Activated CD4-positive, alpha-beta T cell treated with anti-CD3 and anti-CD28 coated beads for 24 hours (primary cell): Measurements from ENCODE around the gene ANGEL1.
A peak's percentile ranks its signal among the peaks of the same experiment; 100 is the strongest.

Experiments used
- DNase-seq, 2 donors: peaks; one replicate each; pipeline ENCODE4 v3.0.0-alpha.2; 2020; ENCODE audit warnings: low read depth in 2 of 2

The ANGEL1 gene

DNA sequence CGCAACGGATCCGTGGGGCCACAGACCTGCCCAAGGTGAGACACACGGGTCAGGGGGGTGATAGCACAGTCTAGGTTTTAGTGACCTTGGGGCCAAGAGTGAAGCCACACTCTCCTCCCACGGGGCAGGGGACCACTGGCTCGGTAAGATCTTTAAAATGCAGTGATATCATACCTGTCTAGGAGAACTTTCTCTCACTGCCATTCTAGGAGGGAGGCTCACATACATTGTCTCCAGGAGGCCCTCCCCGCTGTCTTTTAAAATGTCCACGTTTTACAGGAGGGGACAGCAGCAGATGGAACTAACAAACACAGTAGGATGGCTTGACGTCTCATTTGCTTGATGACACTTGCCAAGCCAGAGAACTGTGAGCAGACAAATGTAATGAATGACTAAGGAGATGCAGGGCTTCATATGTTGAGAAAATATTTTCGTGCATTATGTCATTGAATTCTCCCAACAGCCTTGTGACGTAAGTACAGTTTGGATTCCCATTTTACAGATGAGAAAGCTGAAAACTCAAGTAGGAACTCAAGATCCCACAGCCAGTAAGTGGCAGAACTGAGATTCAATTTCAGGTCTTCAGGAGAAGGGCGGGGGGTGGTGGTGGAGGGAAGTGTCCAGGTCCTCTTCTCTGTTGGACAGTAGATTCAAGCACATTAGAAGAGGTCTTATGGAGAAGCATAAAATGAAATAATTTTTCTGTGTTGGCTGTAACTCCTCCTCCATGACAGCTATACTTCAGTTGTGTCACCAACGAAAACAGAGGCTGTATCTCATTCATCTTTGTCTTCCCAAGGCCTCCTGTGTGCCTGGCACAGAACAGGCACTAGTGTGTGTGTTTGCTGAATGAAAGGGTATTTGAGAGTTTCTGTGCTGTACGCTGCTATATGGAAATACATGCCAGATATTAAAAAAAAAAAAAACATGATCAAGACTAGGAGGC lies 49.3 kb downstream of the ANGEL1 start:
- DNase-seq, result no peak

DNA sequence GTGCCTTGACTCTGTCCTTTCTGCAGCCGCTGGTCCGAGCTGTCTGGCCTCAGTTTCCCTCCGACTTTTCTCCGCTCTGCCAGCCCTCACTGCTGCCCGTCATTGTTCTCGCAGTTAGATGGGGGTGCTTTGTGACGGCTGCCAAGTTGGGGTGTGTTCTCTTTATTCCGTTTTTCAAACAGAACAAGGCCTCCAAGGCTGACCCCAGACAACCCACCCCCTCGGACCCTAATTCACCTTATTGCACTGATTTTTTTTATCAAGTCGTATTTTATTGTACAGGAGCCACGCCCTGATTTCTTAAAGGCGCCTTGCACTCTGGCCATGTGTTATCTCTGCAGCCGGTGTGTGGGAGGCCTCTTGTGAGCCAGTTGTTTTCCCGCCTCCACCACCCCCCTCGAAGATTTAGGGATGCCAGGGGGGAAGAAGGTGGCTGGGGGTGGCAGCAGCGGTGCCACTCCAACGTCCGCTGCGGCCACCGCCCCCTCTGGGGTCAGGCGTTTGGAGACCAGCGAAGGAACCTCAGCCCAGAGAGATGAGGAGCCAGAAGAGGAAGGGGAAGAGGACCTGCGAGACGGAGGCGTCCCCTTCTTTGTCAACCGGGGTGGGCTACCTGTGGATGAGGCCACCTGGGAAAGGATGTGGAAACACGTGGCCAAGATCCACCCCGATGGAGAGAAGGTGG lies 50.1 kb downstream of the ANGEL1 start:
- DNase-seq, result no peak

DNA sequence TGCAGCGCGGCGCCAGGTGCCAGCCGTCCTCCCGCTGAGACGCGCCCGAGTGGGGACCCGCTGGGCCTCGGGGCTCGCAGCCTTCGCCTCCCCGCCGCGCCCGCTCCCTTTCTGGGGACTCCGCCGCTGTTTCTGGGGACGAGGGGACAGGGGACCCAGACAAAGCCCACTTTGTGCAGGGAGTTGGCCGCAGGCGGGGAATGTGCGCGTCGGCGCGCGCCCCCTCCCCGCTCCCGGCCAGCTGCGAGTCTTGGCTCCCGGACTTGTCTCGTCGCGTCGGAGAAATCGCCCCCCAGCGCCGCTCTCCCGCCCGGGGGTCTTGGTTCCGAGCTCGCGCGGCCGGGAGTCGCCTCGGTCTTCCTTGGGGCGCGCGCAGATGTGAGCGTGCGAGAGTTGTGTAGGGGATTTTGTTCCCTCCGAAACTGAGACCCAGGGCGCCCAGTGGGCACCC lies 50.7 kb downstream of the ANGEL1 start:
- DNase-seq, result no peak

DNA sequence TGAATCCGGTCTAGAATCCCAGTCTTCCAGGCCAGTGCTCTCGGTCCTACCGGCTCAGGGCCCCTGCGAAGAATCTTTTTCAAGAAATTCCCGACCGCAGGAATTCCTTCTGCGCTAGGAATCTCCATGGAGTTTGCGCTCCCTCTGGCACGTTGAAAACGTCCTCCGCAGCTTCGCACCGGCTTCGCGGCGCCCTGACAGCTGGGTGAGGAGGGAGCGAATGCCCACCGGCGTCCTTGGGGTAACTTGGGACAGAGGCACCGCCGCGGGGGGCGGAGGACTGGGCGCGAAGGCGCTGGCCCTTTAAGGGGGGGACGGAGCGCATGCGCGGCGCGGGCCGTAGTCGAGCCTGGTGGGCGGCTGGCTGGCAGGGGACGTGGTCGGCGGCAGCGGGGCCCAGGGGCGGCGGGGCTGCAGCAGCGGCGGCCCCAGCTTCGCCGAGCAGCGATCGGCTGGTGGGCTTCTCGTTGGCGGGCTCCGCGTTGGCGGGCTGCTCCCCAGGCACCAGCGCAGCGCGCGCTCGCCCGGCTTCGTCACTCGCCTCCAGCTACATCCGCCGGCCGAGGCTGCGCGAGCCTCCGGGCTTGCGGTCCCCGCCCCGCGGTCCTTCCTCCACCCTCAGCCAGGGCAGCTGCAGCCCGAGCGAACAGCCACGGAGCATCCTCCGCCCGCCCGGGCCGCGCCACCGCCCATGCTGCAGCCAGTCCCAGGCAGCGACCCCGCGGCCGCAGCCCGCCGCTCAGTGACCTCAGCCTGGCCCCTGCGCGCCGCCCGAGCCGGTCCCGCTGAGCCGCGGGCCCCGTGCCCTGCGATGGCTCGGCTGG lies 51.3 kb downstream of the ANGEL1 start, which contains the start of gene VASH1:
Gene VASH1, plus strand, starts transcription at position 333 of the 824 bp plus-strand sequence. CDS start 1,354 bp downstream, outside the sequence.
- peak; percentile 31 to 47 for DNase-seq

DNA sequence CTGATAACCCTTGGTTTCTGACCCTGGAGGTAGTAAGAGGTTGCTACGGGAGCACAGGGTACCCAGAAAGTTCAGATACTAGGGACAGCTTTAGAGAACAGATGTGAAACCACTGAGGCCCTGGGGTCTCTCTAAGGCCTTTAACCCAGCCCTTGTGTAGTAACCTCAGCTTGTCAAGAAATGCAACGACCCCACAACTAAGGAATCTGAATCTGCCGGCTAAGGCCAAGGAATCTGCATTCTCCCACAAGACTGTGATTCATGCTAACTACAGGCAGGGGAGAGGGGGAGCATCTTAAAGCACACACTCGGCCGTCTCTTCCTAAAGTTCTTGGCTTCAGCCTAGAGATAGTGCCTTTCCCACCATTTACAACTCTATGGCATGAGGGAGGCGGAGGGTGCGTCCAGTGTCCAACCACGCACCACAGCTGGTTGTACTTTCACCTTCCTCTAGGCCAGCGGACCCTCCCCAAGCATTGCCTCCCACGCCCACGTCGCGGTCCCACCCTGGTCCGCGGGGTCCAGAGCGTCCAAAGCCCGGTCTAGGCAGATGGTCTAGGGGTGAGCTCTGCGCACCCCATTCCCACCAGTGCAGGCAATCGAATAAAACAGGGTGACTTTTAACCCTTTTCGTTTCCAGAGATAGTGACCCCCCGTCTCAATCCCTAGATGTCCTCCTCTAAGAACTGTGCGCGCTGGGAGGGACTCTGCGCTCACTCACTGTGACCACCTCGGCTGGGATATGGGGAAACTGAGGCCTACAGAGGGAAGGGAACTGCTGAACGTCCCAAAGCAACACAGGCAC lies 52.1 kb downstream of the ANGEL1 start:
- no peak for DNase-seq

DNA sequence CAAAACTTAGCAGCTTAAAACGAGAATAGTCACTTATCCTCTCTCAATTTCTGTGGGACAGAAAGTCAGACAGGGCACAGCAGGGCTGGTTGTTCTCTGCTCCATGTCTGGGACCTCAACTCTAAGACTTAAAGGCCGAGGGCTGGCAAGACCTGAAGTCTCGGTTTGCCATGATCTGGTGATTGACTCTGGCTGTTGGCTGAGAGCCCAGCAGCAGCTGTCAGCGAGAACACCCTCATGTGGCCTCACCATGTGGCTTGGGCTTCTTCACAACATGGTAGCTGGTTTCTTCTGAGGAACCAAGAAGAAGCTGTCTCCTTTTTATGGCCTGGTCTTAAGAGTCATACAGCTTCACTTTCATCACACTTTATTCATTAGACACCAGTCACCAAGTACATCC lies 53.1 kb downstream of the ANGEL1 start:
- DNase-seq, result no peak

DNA sequence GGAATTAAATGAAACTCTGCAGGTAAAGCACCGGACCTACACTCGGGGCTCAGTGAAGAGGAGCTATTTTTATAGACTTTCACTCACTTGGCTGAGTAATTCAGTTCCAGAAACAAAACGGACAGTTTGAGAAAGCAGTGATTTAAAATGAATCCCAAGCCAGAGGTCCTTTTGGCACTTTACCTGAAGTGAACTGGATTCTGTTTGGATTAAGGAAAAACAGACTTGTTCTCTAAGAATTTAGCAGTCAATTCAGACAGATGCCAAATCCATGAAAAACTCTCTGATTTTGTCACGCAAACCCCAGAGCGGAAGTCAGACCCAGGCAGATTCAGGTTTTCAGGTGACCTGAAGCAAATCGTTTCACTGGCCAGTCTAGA lies 56.3 kb downstream of the ANGEL1 start:
- no peak for DNase-seq

DNA sequence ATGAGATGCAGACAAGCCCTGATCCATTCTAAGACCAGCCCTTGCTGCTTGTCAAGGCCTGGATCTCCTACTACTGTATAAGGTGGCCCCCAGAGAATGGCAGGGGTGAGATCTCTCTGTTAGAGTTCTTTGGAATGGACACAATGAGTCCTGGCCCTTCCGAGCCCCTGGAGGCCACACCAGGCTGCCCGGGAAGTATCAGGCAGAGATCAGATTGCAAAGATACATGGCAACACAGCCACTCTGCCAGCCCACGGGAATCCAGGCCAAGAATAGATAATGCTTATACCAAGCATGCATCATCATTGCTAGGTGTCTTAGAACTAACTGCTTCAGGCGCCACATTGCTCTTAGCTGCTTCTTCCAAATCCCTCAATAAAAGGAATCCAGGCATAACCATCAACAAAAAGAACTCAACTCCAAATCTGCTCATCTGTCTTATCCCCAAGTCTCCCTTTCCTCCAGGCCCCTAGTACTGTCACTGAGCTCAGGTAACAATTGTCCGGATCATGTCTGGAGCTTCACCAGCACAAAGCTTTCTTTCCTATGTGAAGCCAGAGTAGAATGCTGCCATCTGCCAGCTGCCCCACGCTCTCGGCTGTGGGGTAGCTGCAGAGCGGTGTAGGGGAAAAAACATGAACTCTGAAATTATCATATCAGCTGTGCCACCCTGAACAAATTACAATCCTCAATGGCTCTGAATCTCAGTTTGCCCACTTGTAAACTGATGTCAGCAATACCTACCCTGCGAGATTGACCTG lies 56.9 kb downstream of the ANGEL1 start:
- DNase-seq, result no peak

DNA sequence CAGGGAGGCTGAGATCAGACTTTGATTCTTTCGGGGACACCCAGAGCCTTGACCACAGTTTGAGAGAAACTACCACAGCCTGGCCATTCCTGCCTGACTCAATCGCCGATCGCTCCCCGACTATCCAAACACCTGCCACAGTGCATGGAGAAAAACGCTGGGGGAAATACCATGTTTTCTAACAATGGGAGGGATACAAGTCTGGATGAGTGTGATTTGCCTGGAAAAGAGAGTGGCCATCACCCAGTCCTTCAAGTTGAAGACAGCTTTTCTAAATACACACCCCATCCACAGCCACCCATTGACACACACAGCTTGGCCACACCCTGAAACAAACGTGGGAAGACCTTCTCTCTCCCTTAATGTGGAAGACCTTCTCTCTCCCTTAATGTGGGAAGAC lies 58.1 kb downstream of the ANGEL1 start:
- no peak for DNase-seq

DNA sequence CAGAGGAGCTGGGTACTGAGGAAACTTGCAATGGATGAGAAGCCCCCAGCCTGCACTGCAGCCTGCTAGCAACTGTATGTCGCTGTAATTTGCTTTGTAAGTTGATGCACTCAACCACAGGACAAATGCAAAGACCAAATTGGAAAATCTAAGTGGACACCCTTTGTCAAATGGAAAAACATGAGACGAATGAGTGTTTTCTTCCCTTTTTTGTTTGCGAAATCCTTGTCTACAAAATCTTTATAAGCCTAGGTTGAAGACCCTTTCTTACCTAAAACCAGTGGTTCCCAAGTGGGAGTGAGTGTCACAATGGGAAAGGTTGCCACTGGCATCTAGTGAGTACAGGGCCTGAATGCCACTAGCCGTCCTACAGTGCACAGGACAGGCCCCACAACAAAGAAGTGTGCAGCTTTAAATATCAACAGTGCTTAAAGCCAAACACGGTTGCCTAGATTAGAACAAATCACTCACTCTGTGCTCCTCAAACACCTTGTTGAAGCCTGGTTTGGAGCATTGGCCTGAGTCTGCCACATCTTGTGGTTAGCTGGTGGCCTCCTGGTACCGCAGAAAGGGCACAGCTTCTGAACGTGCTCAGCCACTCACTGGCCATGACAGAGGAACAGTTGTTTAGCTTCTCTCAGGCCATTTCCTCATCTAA lies 59.0 kb downstream of the ANGEL1 start:
- no peak for DNase-seq

DNA sequence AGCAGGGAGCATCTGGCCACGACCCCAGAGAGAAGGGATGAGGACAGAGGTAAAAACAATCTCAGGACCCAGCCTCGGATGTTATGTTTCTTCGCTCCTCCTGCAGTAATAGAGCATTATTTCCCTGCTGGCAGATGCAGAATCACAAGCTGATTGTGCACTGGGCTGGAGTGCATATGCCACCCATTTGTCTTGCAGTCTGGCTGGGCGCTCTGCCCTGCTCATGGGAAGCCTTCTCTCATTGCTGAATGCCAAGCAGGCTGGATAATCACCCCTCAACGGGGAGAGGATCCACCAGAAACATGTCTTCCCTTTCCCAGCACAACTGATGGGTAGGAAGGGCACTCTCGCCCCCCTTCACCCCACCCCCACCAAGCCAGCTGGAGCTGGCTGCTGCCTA lies 59.9 kb downstream of the ANGEL1 start:
- DNase-seq, result no peak

DNA sequence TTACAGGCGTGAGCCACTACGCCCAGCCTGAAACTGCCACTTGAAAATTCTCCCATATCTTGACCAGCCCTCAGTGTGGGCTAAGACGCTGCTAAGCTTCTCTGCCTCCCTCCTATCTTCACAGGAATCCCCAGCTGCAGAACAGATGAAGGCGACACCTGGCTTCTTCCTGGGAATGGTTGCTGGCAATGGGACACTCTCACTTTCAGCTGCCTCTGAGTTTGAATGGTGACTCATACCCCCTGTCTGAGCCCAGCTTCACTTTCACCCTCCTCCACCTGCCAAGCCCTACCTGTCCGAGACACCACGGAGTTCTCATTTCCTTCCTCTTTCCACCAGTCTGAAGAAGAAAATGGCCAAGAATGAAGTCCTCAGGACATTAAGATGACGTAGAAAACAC lies 69.7 kb downstream of the ANGEL1 start:
- no peak for DNase-seq

DNA sequence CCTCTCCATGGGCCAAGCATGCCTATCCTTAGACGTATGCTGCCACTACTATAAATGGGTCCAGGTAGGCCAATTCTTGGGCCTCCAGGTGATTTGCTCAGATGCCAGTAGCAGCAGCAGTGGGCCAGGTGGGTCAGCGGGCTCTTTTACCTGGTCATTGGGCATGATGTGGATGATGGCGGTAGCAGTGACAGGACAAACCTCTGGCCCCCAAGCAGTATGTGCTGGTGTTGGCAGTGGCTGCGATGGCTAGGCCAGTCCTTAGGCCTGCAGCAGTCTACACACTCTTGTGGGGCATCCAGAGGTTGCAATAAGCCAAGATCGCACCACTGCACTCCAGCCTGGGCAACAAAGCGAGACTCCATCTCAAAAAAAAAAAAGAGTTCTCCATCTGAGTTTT lies 70.5 kb downstream of the ANGEL1 start:
- no peak for DNase-seq

DNA sequence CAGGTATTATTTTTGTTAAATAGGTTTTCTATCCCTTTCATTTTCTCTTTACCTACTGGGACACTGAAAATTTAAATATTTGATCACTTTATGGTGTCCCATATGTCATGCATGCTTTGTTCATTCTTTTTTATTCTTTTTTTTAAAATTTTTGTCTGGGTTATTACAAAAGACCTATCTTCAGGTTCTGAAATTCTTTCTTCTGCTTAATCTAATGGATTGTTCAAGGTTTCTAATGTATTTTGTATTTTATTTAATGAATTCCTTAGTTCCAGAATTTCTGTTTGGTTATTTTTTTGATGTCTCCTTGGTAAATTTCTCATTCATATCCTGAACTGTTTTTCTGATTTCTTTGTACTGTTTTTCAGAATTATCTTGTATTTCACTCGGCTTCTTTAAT lies 71.6 kb downstream of the ANGEL1 start:
- no peak for DNase-seq
